Glutamatergic neuron (in vitro differentiated cells): ENCODE data around the gene ANKRD26. TPM values are rescaled to one million over a fixed set of nuclear protein-coding genes. Genes with fewer than 3 reads are reported as not detected.
"Not testable (repeated sequence)": the region's sequence is repeated elsewhere in the genome, so short reads cannot be mapped to it uniquely, and the experiment has no call there.

Experiments used
- DNase-seq: peaks from one replicate; pipeline ENCODE4 v3.0.0; 2022
- H3K27ac Mint-ChIP-seq: one replicate; pipeline ENCODE4 v1.8.0; 2020; ENCODE audit warnings: mild to moderate bottlenecking, mixed read lengths, inconsistent platforms; ENCODE audit not compliant: unreplicated experiment
- H3K27me3 Mint-ChIP-seq: one replicate; pipeline ENCODE4 v1.8.0; 2020; ENCODE audit warnings: mild to moderate bottlenecking, moderate library complexity, mixed read lengths, inconsistent platforms; ENCODE audit not compliant: unreplicated experiment
- H3K36me3 Mint-ChIP-seq: one replicate; pipeline ENCODE4 v1.8.0; 2020; ENCODE audit warnings: mild to moderate bottlenecking, mixed read lengths, inconsistent platforms; ENCODE audit not compliant: unreplicated experiment
- H3K4me1 Mint-ChIP-seq: one replicate; pipeline ENCODE4 v1.8.0; 2020; ENCODE audit warnings: mild to moderate bottlenecking, low read depth, mixed read lengths, inconsistent platforms; ENCODE audit not compliant: unreplicated experiment
- H3K4me3 Mint-ChIP-seq: one replicate; pipeline ENCODE4 v1.8.0; 2020; ENCODE audit warnings: mild to moderate bottlenecking, mixed read lengths, inconsistent platforms; ENCODE audit not compliant: unreplicated experiment
- H3K9me3 Mint-ChIP-seq: one replicate; pipeline ENCODE4 v1.8.0; 2020; ENCODE audit warnings: mild to moderate bottlenecking, moderate library complexity, mixed read lengths, inconsistent platforms; ENCODE audit not compliant: unreplicated experiment
- CTCF ChIP-seq: fragments of 200-600 bp; sonication (generic); IDR thresholded peaks from one replicate; pipeline ENCODE4 v1.5.0; 2021; ENCODE audit not compliant: partially characterized antibody, unreplicated experiment
- total RNA-seq: library from RNA; stranded (reverse); fragmentation: NEBNext Ultra II Directional; extraction: Animal tissue kit (Norgen Biotek cat#: 25700); gene quantifications from one replicate; pipeline ENCODE4 v1.2.1, GENCODE V29; 2021; ENCODE audit not compliant: unreplicated experiment

Gene ANKRD26
- total RNA-seq, 1 donor from 2014 or later: 17.0 TPM

DNA sequence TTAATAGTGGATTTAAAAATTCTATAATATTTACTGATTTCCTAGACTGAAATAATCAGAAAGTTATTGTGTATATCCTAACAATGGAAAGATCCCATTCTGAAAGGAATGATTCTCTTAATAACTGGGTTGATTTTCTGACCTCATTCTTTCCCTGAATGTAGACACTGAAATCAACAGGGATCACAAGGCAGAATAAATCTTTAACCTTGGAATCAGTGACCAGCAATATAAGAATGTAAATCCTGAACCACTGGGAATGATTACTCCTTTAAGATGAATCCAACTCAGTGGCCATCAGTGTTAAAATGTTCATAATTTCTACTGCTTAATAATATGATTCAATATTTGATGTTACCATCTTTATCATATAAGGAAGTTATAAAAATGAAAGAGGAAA, 47.6 kb downstream of the ANKRD26 start:
- H3K27ac Mint-ChIP-seq: no peak overlapping the region
- DNase-seq: no peak
- no peak for TF ChIP-seq CTCF

DNA sequence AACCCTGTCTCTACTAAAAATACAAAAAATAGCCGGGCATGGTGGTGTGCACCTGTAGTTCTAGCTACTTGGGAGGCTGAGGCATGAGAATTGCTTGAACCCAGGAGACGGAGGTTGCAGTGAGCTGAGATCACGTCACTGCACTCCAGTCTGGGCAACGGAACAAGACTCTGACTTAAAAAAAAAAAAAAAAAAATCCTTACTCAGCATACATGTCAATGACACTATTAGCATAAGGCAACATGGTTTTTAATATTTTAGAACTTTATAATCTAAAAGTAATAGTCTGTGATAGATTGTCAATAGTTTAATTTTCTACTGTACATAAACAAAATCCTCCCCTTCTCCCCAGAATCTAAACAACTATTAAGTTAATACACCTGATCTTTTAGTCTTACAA, 55.0 kb downstream of the ANKRD26 start:
- H3K4me3 Mint-ChIP-seq, DNase-seq, H3K27me3 Mint-ChIP-seq, H3K27ac Mint-ChIP-seq, H3K36me3 Mint-ChIP-seq, H3K9me3 Mint-ChIP-seq, H3K4me1 Mint-ChIP-seq: not testable (repeated sequence)

More for the DNA sequence above, 47.6 kb downstream of the ANKRD26 start:
- Mint-ChIP-seq H3K36me3 (no peaks in the 10 kb centered on the region), H3K27me3 (no peaks in the 10 kb centered on the region), H3K4me1 (no peaks in the 10 kb centered on the region), H3K9me3 (no peaks in the 10 kb centered on the region), H3K4me3 (no peak overlapping the region)

DNA sequence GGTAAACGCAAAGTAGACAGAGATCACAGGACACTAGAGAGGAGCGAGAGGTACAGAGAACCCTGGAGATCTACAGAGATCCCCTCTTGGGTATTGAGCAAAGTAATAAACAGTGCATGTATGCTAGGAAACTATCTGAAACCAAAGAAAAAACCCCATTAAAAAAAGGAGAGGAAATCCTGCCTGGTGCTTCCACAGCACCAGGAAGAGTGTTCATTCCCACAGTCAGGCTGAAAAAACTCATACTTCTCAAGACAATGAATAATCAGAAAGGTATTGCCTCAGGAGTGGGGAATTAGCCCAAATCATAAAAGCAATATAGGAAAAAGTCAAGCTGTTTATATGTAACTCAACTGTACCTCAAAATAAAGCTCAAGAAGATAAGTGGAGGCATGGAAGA, 59.1 kb downstream of the ANKRD26 start:
- H3K27me3 Mint-ChIP-seq: no peaks in the 10 kb centered on the region
- no peak for DNase-seq
- no peaks in the 10 kb centered on the region for H3K36me3 Mint-ChIP-seq
- no peak overlapping the region for H3K4me3 Mint-ChIP-seq
- H3K4me1 Mint-ChIP-seq: no peaks in the 10 kb centered on the region
- no peaks in the 10 kb centered on the region for H3K9me3 Mint-ChIP-seq
- no peak overlapping the region for H3K27ac Mint-ChIP-seq
- no peak for TF ChIP-seq CTCF

GRCh38 chr10:27038168-27038567, 62.1 kb downstream of the ANKRD26 start:
- no peak overlapping the region for H3K27ac Mint-ChIP-seq
- H3K9me3 Mint-ChIP-seq: no peaks in the 10 kb centered on the region
- no peaks in the 10 kb centered on the region for H3K27me3 Mint-ChIP-seq
- no peaks in the 10 kb centered on the region for H3K4me1 Mint-ChIP-seq
- TF ChIP-seq CTCF: no peak
- no peak overlapping the region for H3K4me3 Mint-ChIP-seq
- H3K36me3 Mint-ChIP-seq: no peaks in the 10 kb centered on the region
- DNase-seq: no peak

DNA sequence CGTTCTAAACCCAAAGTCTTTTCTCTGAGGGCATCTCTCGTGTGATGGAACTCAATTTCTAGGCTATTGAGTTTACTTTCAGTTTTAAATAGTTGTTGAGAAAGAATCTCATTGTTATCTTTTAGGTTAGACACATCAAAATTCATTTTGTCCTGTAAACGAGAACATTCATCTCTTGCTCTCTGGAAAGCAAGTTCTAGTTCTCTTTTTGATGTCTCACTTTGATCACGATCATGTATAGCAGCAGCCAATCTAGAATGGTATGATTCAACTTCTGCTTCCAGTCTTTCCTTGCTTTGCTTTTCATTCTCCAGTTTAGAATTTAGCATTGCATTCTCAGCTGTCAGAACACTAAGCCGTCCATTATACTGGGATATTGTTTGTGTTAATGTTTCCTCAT, 65.1 kb downstream of the ANKRD26 start:
- H3K27ac Mint-ChIP-seq: no peak overlapping the region
- H3K4me3 Mint-ChIP-seq: no peak overlapping the region
- no peaks in the 10 kb centered on the region for H3K36me3 Mint-ChIP-seq
- no peaks in the 10 kb centered on the region for H3K4me1 Mint-ChIP-seq
- H3K9me3 Mint-ChIP-seq: no peaks in the 10 kb centered on the region
- no peak for DNase-seq
- no peak for TF ChIP-seq CTCF
- no peaks in the 10 kb centered on the region for H3K27me3 Mint-ChIP-seq

GRCh38 chr10:27030060-27030459, 70.2 kb downstream of the ANKRD26 start:
- no peak for TF ChIP-seq CTCF
- no peak for DNase-seq
- no peak overlapping the region for H3K27ac Mint-ChIP-seq
- H3K27me3 Mint-ChIP-seq: no peaks in the 10 kb centered on the region
- H3K9me3 Mint-ChIP-seq: no peaks in the 10 kb centered on the region
- H3K4me1 Mint-ChIP-seq: no peaks in the 10 kb centered on the region
- H3K36me3 Mint-ChIP-seq: no peaks in the 10 kb centered on the region
- H3K4me3 Mint-ChIP-seq: no peak overlapping the region
